Cardiac muscle cell (in vitro differentiated cells and primary cell): ENCODE data around the gene TMEM97. TPM values are rescaled to one million over a fixed set of nuclear protein-coding genes. Genes with fewer than 3 reads are reported as not detected.
A peak's percentile ranks its signal among the peaks of the same experiment; 100 is the strongest.

Experiments
- DNase-seq, 2 donors: peaks; one replicate each; pipeline versions ENCODE4 v3.0.0 to v3.0.0-alpha.2; 2010 to 2017; ENCODE audit warnings: low read depth in 1 of 2, low spot score in 1 of 2
- H3K27ac ChIP-seq: fragments of 200-600 bp; sonication (generic); 2 replicates; pipeline ENCODE4 v1.5.1; 2016
- H3K27me3 ChIP-seq: fragments of 200-600 bp; sonication (generic); 2 replicates; pipeline ENCODE4 v1.6.0; 2016; ENCODE audit warnings: control low read depth
- H3K36me3 ChIP-seq: fragments of 200-600 bp; sonication (generic); 2 replicates; pipeline ENCODE4 v1.5.1; 2016; ENCODE audit warnings: control low read depth
- H3K4me1 ChIP-seq: fragments of 200-600 bp; sonication (generic); 2 replicates; pipeline ENCODE4 v1.8.1; 2017; ENCODE audit warnings: low read depth, mild to moderate bottlenecking, mixed run types
- H3K4me3 ChIP-seq: fragments of 200-600 bp; sonication (generic); 2 replicates; pipeline ENCODE4 v1.5.1; 2016; ENCODE audit warnings: mild to moderate bottlenecking
- H3K9me3 ChIP-seq: fragments of 200-600 bp; sonication (generic); 2 replicates; pipeline ENCODE4 v1.5.1; 2017; ENCODE audit warnings: low read depth, mild to moderate bottlenecking, control low read depth
- polyA plus RNA-seq: library from polyadenylated mRNA; unstranded; fragments of >200 nt; fragmentation: Nextera tagmentation; extraction: Ambion mirVana; gene quantifications from 2 replicates; pipeline ENCODE4 v1.2.1, GENCODE V29; 2016
- total RNA-seq: library from RNA; depleted of rRNA; stranded (reverse); fragments of >200 nt; gene quantifications from 2 replicates; pipeline ENCODE4 v1.2.3, GENCODE V29; 2016
- TF ChIP-seq, protein P1 (sequence below): IDR thresholded peaks from 2 replicates; pipeline ENCODE4 v1.5.1; 2012; ENCODE audit warnings: low read depth, mild to moderate bottlenecking, low read length

Gene TMEM97
- total and polyA plus RNA-seq, 2 experiments from 2014 or later: 40.3 to 140 TPM

DNA sequence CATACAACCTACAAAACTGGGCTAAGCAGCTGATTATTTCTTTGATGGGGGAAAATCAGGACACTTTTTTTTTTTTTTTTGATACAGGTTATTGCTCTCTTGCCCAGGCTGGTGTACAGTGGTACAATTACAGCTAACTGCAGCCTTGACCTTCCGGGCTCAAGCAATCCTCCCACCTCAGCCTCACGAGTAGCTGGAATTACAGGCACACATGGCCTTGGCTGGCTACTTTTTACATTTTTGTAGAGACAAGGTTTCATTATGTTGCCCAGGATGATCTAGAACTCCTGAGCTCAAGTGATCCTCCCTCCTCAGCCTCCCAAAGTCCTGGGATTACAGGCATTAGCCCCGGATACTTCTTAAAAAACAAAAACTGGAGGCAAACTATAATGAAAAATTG lies 20.6 kb upstream of the TMEM97 start:
- no peak overlapping the region for H3K27ac ChIP-seq
- TF ChIP-seq, protein P1, sequence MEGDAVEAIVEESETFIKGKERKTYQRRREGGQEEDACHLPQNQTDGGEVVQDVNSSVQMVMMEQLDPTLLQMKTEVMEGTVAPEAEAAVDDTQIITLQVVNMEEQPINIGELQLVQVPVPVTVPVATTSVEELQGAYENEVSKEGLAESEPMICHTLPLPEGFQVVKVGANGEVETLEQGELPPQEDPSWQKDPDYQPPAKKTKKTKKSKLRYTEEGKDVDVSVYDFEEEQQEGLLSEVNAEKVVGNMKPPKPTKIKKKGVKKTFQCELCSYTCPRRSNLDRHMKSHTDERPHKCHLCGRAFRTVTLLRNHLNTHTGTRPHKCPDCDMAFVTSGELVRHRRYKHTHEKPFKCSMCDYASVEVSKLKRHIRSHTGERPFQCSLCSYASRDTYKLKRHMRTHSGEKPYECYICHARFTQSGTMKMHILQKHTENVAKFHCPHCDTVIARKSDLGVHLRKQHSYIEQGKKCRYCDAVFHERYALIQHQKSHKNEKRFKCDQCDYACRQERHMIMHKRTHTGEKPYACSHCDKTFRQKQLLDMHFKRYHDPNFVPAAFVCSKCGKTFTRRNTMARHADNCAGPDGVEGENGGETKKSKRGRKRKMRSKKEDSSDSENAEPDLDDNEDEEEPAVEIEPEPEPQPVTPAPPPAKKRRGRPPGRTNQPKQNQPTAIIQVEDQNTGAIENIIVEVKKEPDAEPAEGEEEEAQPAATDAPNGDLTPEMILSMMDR: no peak
- H3K4me1 ChIP-seq: no peaks in the 10 kb centered on the region
- H3K9me3 ChIP-seq: no peaks in the 10 kb centered on the region
- no peaks in the 10 kb centered on the region for H3K27me3 ChIP-seq
- no peak overlapping the region for H3K4me3 ChIP-seq
- DNase-seq: no peak
- H3K36me3 ChIP-seq: no peaks in the 10 kb centered on the region

DNA sequence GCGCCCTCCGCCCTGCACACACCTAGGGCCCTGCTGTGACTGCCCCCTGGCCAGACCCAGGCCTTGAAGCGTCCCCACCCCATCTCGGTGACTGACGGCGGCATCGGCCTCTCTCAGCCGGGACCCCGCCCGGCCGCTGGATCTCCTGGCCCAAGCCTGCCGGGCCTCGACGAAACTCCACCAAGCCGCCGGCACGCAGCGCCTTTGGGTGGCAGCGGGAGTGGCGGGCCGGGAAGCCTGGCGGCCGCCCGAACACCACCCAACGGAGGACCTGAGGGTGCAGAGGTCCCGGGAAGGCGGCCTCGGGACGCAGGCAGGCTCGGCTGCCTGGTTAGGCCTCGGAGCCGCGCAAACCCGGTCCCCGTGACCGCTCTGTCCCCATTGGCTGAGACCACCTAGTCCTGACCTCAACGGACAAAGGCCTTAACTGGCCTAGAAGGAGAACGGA lies 12.0 kb upstream of the TMEM97 start:
- Histone ChIP-seq H3K4me3 (no peak overlapping the region), H3K27me3 (no peaks in the 10 kb centered on the region), H3K4me1 (no peaks in the 10 kb centered on the region), H3K27ac (no peak overlapping the region), H3K36me3 (no peaks in the 10 kb centered on the region), H3K9me3 (no peaks in the 10 kb centered on the region)
- TF ChIP-seq, protein P1: no peak
- peak in 1 of 2 donors; percentile 6 for DNase-seq

DNA sequence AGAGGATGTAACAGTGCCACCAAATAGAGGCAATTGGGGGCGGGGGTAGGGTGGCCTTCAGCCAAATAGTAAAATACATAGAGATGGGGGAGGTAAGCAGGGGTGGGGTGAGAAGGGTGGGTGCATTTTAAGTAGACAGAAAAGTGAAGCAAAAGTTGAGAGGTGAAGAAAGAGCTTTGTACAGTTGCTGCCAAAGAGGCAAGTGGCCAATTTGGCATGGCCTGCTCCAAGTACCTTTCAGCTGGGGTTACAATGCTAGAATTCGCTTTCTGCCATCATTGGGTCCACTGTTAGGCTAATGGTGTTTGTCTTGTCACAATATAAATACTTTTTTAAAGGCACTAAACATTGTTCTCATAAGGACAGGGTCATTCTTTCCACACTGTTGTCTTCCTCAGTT lies 5.2 kb upstream of the TMEM97 start:
- Histone ChIP-seq H3K4me1 (peaks cover 4% of the 10 kb centered on the region), H3K4me3 (no peak overlapping the region), H3K9me3 (no peaks in the 10 kb centered on the region), H3K27ac (no peak overlapping the region), H3K27me3 (no peaks in the 10 kb centered on the region), H3K36me3 (no peaks in the 10 kb centered on the region)
- no peak for DNase-seq
- TF ChIP-seq, protein P1: no peak

DNA sequence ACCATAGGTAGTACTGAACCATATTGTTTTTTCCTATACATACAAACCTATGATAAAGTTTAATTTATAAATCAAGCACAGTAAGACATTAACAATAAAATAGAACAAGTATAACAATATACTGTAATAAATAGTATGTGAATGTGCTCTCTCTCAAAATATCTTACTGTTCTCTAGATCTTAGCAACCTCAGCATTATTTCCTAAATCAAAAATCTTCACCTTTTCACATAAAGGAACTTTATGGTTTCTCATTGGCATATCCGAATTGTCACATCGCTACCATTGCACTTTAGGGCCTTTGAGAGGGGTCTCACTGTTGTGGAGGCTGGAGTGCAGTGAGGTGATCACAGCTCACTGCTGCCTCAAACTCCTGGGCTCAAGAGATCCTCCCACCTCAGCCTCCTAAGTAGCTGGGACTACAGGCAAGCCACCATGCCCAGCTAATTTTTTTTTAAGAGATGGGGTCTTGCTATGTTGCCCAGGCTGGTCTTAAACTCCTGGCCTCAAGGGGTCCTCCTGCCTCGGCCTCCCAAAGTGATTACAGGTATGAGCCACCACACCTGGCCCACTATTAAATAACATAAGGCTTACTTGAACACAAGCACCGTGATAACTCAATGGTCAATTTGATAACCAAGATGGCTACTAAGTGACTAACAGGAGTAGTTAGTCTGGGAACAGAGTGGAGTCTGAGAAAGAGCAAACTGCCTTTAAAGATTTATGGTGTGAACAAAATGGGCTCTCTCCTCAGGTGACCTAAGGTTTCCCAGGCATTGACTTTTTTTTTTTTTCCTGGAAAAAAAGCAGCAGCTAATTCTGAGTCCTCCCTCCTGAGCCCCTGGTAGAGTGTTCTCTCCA lies 2.9 kb upstream of the TMEM97 start:
- H3K27ac ChIP-seq: no peak overlapping the region
- no peak overlapping the region for H3K4me3 ChIP-seq
- TF ChIP-seq, protein P1: no peak
- no peaks in the 10 kb centered on the region for H3K36me3 ChIP-seq
- DNase-seq: no peak
- H3K4me1 ChIP-seq: peaks cover 13% of the 10 kb centered on the region
- H3K9me3 ChIP-seq: no peaks in the 10 kb centered on the region
- H3K27me3 ChIP-seq: no peaks in the 10 kb centered on the region

DNA sequence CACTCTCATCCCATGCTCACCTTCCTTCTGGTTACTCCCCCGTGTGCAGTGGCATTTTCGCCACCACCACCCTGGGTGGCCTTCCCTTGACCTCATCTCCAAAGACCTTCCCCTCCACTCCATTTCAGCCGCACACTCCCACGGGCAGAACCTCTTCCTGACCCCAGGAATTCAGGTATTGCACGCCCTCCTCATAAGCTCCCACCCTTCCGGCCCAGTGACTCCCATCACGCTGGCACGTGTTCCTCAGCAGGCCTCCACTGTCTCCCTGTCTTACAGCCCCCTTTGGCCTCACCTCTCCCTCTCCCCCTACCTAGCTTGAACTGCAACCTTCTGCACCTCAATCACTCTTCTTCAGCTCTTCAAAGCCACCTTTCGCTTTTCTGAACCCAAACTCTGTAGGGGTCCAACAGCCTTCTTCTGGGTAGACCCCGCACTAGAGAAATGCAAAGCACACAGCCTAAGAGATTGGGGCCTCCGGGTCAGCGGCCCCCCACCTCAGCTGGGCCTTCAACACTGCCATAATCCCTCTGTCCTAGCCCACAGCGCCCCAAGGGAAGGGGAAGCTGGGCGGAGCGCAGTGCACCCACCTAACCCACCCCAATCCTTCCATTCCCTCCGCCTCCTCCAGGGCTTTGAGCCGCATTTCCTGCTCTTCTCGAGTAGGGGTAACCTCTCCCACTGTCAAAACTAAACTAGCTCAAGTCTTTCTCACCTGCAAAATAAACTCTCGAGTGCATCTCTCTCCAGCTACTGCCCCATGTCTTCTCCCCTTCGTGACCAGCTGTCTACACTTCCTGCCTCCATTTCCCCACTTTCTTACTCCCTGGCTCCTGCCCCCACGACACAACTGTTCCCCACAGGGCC lies 1.7 kb upstream of the TMEM97 start:
- Histone ChIP-seq H3K4me3 (no peak overlapping the region), H3K4me1 (peaks cover 13% of the 10 kb centered on the region), H3K27me3 (no peaks in the 10 kb centered on the region), H3K36me3 (no peaks in the 10 kb centered on the region), H3K27ac (no peak overlapping the region), H3K9me3 (no peaks in the 10 kb centered on the region)
- DNase-seq: no peak
- TF ChIP-seq, protein P1: no peak
